Activated CD8-positive, alpha-beta T cell treated with anti-CD3 and anti-CD28 coated beads, Interleukin-2, amount 10 ng/mL, durations not matched to agents 7 days and 5 days (primary cell): ENCODE measurements around the gene RAB9B. TPM values are rescaled to one million over a fixed set of nuclear protein-coding genes. Genes with fewer than 3 reads are reported as not detected.

Source experiments
- ATAC-seq: fragments of 150-1000 bp; cut with Tn5 transposase; one replicate; pipeline ENCODE4 v1.10.0; 2021; ENCODE audit warnings: moderate library complexity
- CTCF ChIA-PET: fragments of 350-600 bp; sonication (Branson Sonifier 250); formaldehyde crosslinking; loops from one replicate; lab custom pipeline; 2021; ENCODE audit warnings: antibody characterized with exemption; lab: Charles Lee
- POLR2A ChIA-PET: fragments of 350-600 bp; sonication (Branson Sonifier 250); formaldehyde crosslinking; loops from one replicate; lab custom pipeline; 2021; ENCODE audit warnings: antibody characterized with exemption; lab: Charles Lee
- DNase-seq: peaks from one replicate; pipeline ENCODE4 v3.0.0-alpha.2; 2020
- H3K27ac Mint-ChIP-seq: one replicate; pipeline ENCODE4 v1.8.0; 2021; ENCODE audit warnings: mild to moderate bottlenecking, mixed read lengths
- H3K27me3 Mint-ChIP-seq: one replicate; pipeline ENCODE4 v1.8.0; 2021; ENCODE audit warnings: low read depth, mixed read lengths
- H3K36me3 Mint-ChIP-seq: one replicate; pipeline ENCODE4 v1.8.0; 2021; ENCODE audit warnings: low read depth, mixed read lengths
- H3K4me1 Mint-ChIP-seq: one replicate; pipeline ENCODE4 v1.8.0; 2021; ENCODE audit warnings: low read depth, mixed read lengths
- H3K4me3 Mint-ChIP-seq: one replicate; pipeline ENCODE4 v1.8.0; 2021; ENCODE audit warnings: mild to moderate bottlenecking, mixed read lengths
- H3K9me3 Mint-ChIP-seq: one replicate; pipeline ENCODE4 v1.8.0; 2022; ENCODE audit warnings: mixed read lengths; ENCODE audit not compliant: insufficient read depth
- total RNA-seq, 2 experiments: library from RNA; stranded (reverse); gene quantifications; one replicate each; pipeline ENCODE4 v1.2.3, GENCODE V29; 2021

The RAB9B gene
- total RNA-seq, 2 experiments from 2014 or later: 0.29 to 0.31 TPM

- ATAC-seq: no peak
- POLR2A ChIA-PET: no interaction called here
- no peaks in the 10 kb centered on the region for H3K36me3 Mint-ChIP-seq
- no peaks in the 10 kb centered on the region for H3K9me3 Mint-ChIP-seq
- H3K4me3 Mint-ChIP-seq: no peak overlapping the region
- peaks cover 2% of the 10 kb centered on the region for H3K4me1 Mint-ChIP-seq
- no peak for DNase-seq
- H3K27me3 Mint-ChIP-seq: peaks cover 2% of the 10 kb centered on the region
- CTCF ChIA-PET: no interaction called here
- no peak overlapping the region for H3K27ac Mint-ChIP-seq
Observed at GRCh38 chrX:103805860-103806259, 26.2 kb downstream of the RAB9B start.

GRCh38 chrX:103800318-103800717, 31.7 kb downstream of the RAB9B start:
- Mint-ChIP-seq H3K27ac (no peak overlapping the region), H3K36me3 (no peaks in the 10 kb centered on the region), H3K4me3 (no peak overlapping the region), H3K27me3 (no peaks in the 10 kb centered on the region), H3K9me3 (no peaks in the 10 kb centered on the region), H3K4me1 (peaks cover 8% of the 10 kb centered on the region)
- POLR2A ChIA-PET: no interaction called here
- CTCF ChIA-PET: no interaction called here
- ATAC-seq (no peak), DNase-seq (no peak)

GRCh38 chrX:103797691-103798090, 34.4 kb downstream of the RAB9B start:
- no peak for DNase-seq
- no peaks in the 10 kb centered on the region for H3K9me3 Mint-ChIP-seq

GRCh38 chrX:103794119-103794518, 37.9 kb downstream of the RAB9B start:
- H3K4me1 Mint-ChIP-seq: no peaks in the 10 kb centered on the region
- peaks cover 4% of the 10 kb centered on the region for H3K27me3 Mint-ChIP-seq
- no peak overlapping the region for H3K4me3 Mint-ChIP-seq
- H3K9me3 Mint-ChIP-seq: no peaks in the 10 kb centered on the region
- ChIA-PET CTCF (no interaction called here), POLR2A (no interaction called here)
- DNase-seq (no peak), ATAC-seq (no peak)
- no peaks in the 10 kb centered on the region for H3K36me3 Mint-ChIP-seq
- no peak overlapping the region for H3K27ac Mint-ChIP-seq

More at GRCh38 chrX:103797691-103798090, 34.4 kb downstream of the RAB9B start:
- Mint-ChIP-seq H3K36me3 (no peaks in the 10 kb centered on the region), H3K27me3 (peaks cover 4% of the 10 kb centered on the region), H3K4me1 (peaks cover 8% of the 10 kb centered on the region), H3K4me3 (no peak overlapping the region), H3K27ac (no peak overlapping the region)
- ChIA-PET POLR2A (no interaction called here), CTCF (no interaction called here)
- ATAC-seq: no peak

- no peak for ATAC-seq
- no peak for DNase-seq
- H3K27me3 Mint-ChIP-seq: peaks cover 6% of the 10 kb centered on the region
- H3K36me3 Mint-ChIP-seq: no peaks in the 10 kb centered on the region
- ChIA-PET POLR2A (no interaction called here), CTCF (interaction anchor here (0.8 kb wide), 1 partner anchor 51 kb away, joined by 3 read pairs; no protein-coding TSS in a partner anchor)
- no peak overlapping the region for H3K4me3 Mint-ChIP-seq
- H3K4me1 Mint-ChIP-seq: no peaks in the 10 kb centered on the region
- H3K27ac Mint-ChIP-seq: no peak overlapping the region
- H3K9me3 Mint-ChIP-seq: no peaks in the 10 kb centered on the region
Observed at GRCh38 chrX:103793545-103793940, 38.5 kb downstream of the RAB9B start.

GRCh38 chrX:103792916-103793544, 39.0 kb downstream of the RAB9B start:
- no peak for DNase-seq
- ChIA-PET CTCF (interaction anchor here (0.8 kb wide), 1 partner anchor 52 kb away, joined by 3 read pairs; no protein-coding TSS in a partner anchor), POLR2A (no interaction called here)
- Mint-ChIP-seq H3K4me1 (no peaks in the 10 kb centered on the region), H3K27me3 (peaks cover 6% of the 10 kb centered on the region), H3K36me3 (no peaks in the 10 kb centered on the region), H3K9me3 (no peaks in the 10 kb centered on the region), H3K4me3 (no peak overlapping the region), H3K27ac (no peak overlapping the region)
- no peak for ATAC-seq

GRCh38 chrX:103791826-103792485, 40.1 kb downstream of the RAB9B start:
- no peaks in the 10 kb centered on the region for H3K4me1 Mint-ChIP-seq
- DNase-seq (no peak), ATAC-seq (no peak)
- peaks cover 6% of the 10 kb centered on the region for H3K27me3 Mint-ChIP-seq
- H3K36me3 Mint-ChIP-seq: no peaks in the 10 kb centered on the region
- no peak overlapping the region for H3K4me3 Mint-ChIP-seq
- ChIA-PET POLR2A (no interaction called here), CTCF (no interaction called here)
- no peak overlapping the region for H3K27ac Mint-ChIP-seq
- no peaks in the 10 kb centered on the region for H3K9me3 Mint-ChIP-seq

GRCh38 chrX:103791228-103791627, 40.8 kb downstream of the RAB9B start:
- no peaks in the 10 kb centered on the region for H3K9me3 Mint-ChIP-seq
- POLR2A ChIA-PET: no interaction called here
- DNase-seq (no peak), ATAC-seq (no peak)
- no peaks in the 10 kb centered on the region for H3K4me1 Mint-ChIP-seq
- CTCF ChIA-PET: no interaction called here
- H3K27ac Mint-ChIP-seq: no peak overlapping the region
- H3K4me3 Mint-ChIP-seq: no peak overlapping the region
- H3K27me3 Mint-ChIP-seq: peaks cover 6% of the 10 kb centered on the region
- H3K36me3 Mint-ChIP-seq: no peaks in the 10 kb centered on the region

GRCh38 chrX:103789004-103789403, 43.1 kb downstream of the RAB9B start:
- CTCF ChIA-PET: no interaction called here
- no peak overlapping the region for H3K27ac Mint-ChIP-seq
- no peak for ATAC-seq

GRCh38 chrX:103783971-103784370, 48.1 kb downstream of the RAB9B start:
- DNase-seq (no peak), ATAC-seq (no peak)
- Mint-ChIP-seq H3K4me1 (peaks cover 7% of the 10 kb centered on the region), H3K9me3 (no peaks in the 10 kb centered on the region), H3K27me3 (peaks cover 1% of the 10 kb centered on the region), H3K27ac (no peak overlapping the region), H3K36me3 (no peaks in the 10 kb centered on the region), H3K4me3 (no peak overlapping the region)
- POLR2A ChIA-PET: no interaction called here
- CTCF ChIA-PET: no interaction called here

More at GRCh38 chrX:103789004-103789403, 43.1 kb downstream of the RAB9B start:
- Mint-ChIP-seq H3K4me1 (no peaks in the 10 kb centered on the region), H3K36me3 (no peaks in the 10 kb centered on the region), H3K27me3 (peaks cover 4% of the 10 kb centered on the region), H3K9me3 (no peaks in the 10 kb centered on the region), H3K4me3 (no peak overlapping the region)
- DNase-seq: no peak
- POLR2A ChIA-PET: no interaction called here

- Mint-ChIP-seq H3K27ac (no peak overlapping the region), H3K27me3 (no peaks in the 10 kb centered on the region), H3K9me3 (no peaks in the 10 kb centered on the region), H3K36me3 (no peaks in the 10 kb centered on the region), H3K4me3 (no peak overlapping the region), H3K4me1 (peaks cover 7% of the 10 kb centered on the region)
- ChIA-PET CTCF (no interaction called here), POLR2A (no interaction called here)
- ATAC-seq (no peak), DNase-seq (no peak)
Observed at GRCh38 chrX:103783196-103783595, 48.9 kb downstream of the RAB9B start.

GRCh38 chrX:103782640-103783039, 49.4 kb downstream of the RAB9B start:
- Mint-ChIP-seq H3K36me3 (no peaks in the 10 kb centered on the region), H3K27ac (no peak overlapping the region), H3K27me3 (no peaks in the 10 kb centered on the region), H3K4me1 (peaks cover 7% of the 10 kb centered on the region), H3K9me3 (no peaks in the 10 kb centered on the region), H3K4me3 (no peak overlapping the region)
- POLR2A ChIA-PET: no interaction called here
- CTCF ChIA-PET: no interaction called here
- no peak for DNase-seq
- no peak for ATAC-seq
